Sciatic nerve (tissue), 2 donors: ENCODE data around the gene GPR84. TPM values are rescaled to one million over a fixed set of nuclear protein-coding genes. Genes with fewer than 3 reads are reported as not detected.
A peak's percentile ranks its signal among the peaks of the same experiment; 100 is the strongest.

Experiments
- ATAC-seq: fragments of 200-7000 bp; cut with Tn5 transposase; one replicate; pipeline ENCODE4 v1.9.1; 2020; ENCODE audit warnings: mild to moderate bottlenecking, moderate library complexity
- DNase-seq: peaks from one replicate; pipeline ENCODE4 v3.0.0-alpha.2; 2020; ENCODE audit warnings: low spot score
- intact Hi-C: fragments of 100-400 bp; cut with DNase I; formaldehyde crosslinking; loops from one replicate; pipeline ENCODE4 v1.14.2; 2022
- total RNA-seq: library from RNA; stranded (reverse); fragmentation: NEBNext Ultra II Directional; extraction: Animal tissue kit (Norgen Biotek cat#: 25700); gene quantifications from one replicate; pipeline ENCODE4 v1.2.1, GENCODE V29; 2021
- donor health status: DM: no; HTN: no; CAD: no.
- donor health status: DM: no; HTN: no; CAD: no.

Gene GPR84
- total RNA-seq, 1 donor from 2014 or later: 0.53 TPM

- intact Hi-C loops: no loop called here
- ATAC-seq: no peak
- DNase-seq: no peak
These were observed 29.5 kb upstream of the GPR84 start for GRCh38 chr12:54393743-54394142.

GRCh38 chr12:54393207-54393609 lies 28.9 kb upstream of the GPR84 start:
- no peak for DNase-seq
- ATAC-seq: no peak
- intact Hi-C loops: no loop called here

- DNase-seq (no peak), ATAC-seq (no peak)
- intact Hi-C loops: no loop called here
These were observed 28.4 kb upstream of the GPR84 start for GRCh38 chr12:54392485-54393206.

GRCh38 chr12:54390668-54391551 lies 26.6 kb upstream of the GPR84 start:
- ATAC-seq (peak; percentile 15), DNase-seq (peak; percentile 71)
- intact Hi-C loops: no loop called here

DNA sequence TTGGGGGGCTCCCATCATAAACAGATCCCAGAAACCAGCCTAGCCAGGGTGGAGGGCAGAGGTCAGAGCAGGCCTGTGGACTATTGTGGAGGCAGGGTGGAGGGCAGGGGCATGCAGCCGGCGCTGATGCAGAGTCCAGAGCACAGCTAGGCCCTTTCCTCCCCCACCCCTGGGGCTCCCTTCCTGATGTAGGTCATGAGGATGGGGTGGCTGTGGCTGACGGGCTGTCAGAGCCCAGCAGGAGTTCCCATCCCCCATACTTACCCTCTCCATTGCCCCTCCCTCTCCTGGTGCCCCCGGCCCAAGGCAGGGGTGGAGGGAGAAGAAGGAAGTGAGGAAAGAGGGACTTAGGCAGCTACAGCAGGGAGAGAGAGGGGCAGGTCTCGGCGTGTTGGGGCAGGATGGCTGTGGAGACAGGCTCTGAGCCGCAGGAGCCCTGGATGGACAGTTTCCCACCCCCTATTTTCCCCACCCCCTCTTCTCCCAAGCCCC lies 25.9 kb upstream of the GPR84 start:
- intact Hi-C loops: no loop called here
- peak; percentile 11 for ATAC-seq
- no peak for DNase-seq

DNA sequence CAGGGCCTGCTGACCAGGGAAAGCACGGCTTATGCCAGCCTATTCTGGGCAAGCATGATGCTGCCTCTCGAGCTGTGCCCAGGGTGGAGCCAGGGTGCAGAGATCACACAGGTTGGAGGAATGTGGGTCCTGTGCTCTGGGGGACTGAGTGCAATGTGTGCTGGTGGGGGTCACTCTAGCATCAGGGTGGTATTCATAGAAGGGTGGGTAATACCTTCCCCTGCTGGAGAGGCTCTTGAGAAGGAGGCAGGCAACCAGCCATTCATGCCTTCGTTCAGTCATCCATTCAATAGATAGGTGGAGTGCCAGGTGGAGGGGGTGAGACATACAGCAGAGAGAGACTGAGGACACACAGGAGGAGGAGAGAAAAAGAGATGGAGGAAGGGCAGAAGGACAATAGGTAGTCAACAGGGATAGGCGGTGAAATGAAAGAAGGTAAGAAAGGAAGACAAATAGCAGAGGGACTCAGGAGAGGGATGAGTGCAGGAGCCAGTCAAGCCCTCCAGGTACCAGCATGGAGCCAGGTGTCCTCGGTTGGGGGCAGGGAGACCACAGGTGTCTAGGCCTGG lies 25.4 kb upstream of the GPR84 start:
- no peak for DNase-seq
- intact Hi-C loops: no loop called here
- ATAC-seq: no peak

GRCh38 chr12:54389134-54389508 lies 24.8 kb upstream of the GPR84 start:
- intact Hi-C loops: no loop called here
- DNase-seq (no peak), ATAC-seq (no peak)

- ATAC-seq: no peak
- DNase-seq: no peak
These were observed 24.2 kb upstream of the GPR84 start for GRCh38 chr12:54388237-54389133.

GRCh38 chr12:54387114-54387467 lies 22.8 kb upstream of the GPR84 start:
- intact Hi-C loops: no loop called here
- no peak for DNase-seq
- no peak for ATAC-seq

More at GRCh38 chr12:54388237-54389133, 24.2 kb upstream of the GPR84 start:
- intact Hi-C loops: no loop called here

- intact Hi-C loops: no loop called here
- ATAC-seq: no peak
- DNase-seq: no peak
These were observed 22.3 kb upstream of the GPR84 start for GRCh38 chr12:54386403-54387113.

- intact Hi-C loops: no loop called here
- DNase-seq: no peak
- peak; percentile 47 for ATAC-seq
These were observed 21.1 kb upstream of the GPR84 start for GRCh38 chr12:54385251-54385914.

- ATAC-seq: peak; percentile 57
- DNase-seq: no peak
- intact Hi-C loops: no loop called here
These were observed 20.3 kb upstream of the GPR84 start, which contains the start of gene ZNF385A for GRCh38 chr12:54384591-54385041. Gene ZNF385A, minus strand, starts transcription at chr12:54384733. Its CDS starts 219 bp downstream, at chr12:54384514.

- ATAC-seq (no peak), DNase-seq (no peak)
These were observed 18.8 kb upstream of the GPR84 start for GRCh38 chr12:54383041-54383609.

GRCh38 chr12:54381136-54381535 lies 16.9 kb upstream of the GPR84 start:
- ATAC-seq (no peak), DNase-seq (no peak)
- intact Hi-C loops: no loop called here

More at GRCh38 chr12:54383041-54383609, 18.8 kb upstream of the GPR84 start:
- intact Hi-C loops: no loop called here

- ATAC-seq (peak; percentile 84), DNase-seq (peak; percentile 96)
- intact Hi-C loops: no loop called here
These were observed 15.3 kb upstream of the GPR84 start for GRCh38 chr12:54379398-54380201.

- intact Hi-C loops: no loop called here
- ATAC-seq (peak; percentile 83), DNase-seq (peak; percentile 82)
These were observed 14.6 kb upstream of the GPR84 start for GRCh38 chr12:54378796-54379397.
